Bronchial epithelial cell (primary cell): Measurements from ENCODE around the gene PPFIA3. TPM values are rescaled to one million over a fixed set of nuclear protein-coding genes. Genes with fewer than 3 reads are reported as not detected.

ENCODE experiments used
- DNase-seq: peaks from one replicate; pipeline ENCODE4 v3.0.0-alpha.2; 2010; ENCODE audit warnings: low read depth
- FAIRE-seq: peaks from 2 replicates; lab custom pipeline; 2011; peaks lifted over from hg19 to GRCh38; lab: Jason Lieb, UNC
- H3K27me3 ChIP-seq: 2 replicates; pipeline ENCODE4 v1.5.1; 2011; ENCODE audit warnings: low read length; ENCODE audit not compliant: control insufficient read depth, insufficient read depth
- H3K36me3 ChIP-seq: 2 replicates; pipeline ENCODE4 v1.5.1; 2011; ENCODE audit warnings: low read length; ENCODE audit not compliant: control insufficient read depth, insufficient read depth
- H3K4me3 ChIP-seq: 2 replicates; pipeline ENCODE4 v1.5.1; 2011; ENCODE audit warnings: mild to moderate bottlenecking, low read depth, low read length, control low read depth
- total RNA-seq: library from RNA; depleted of rRNA; stranded (reverse); fragments of >200 nt; gene quantifications from 2 replicates; pipeline ENCODE4 v1.2.1, GENCODE V29; 2014
- TF ChIP-seq, protein P1 (sequence below): IDR thresholded peaks from 2 replicates; pipeline ENCODE4 v1.5.1; 2011; ENCODE audit warnings: mild to moderate bottlenecking, moderate library complexity, low read length, control low read depth, inconsistent platforms; ENCODE audit not compliant: insufficient read depth, severe bottlenecking

The PPFIA3 gene
- total RNA-seq, 1 donor from 2014 or later = 1.3 TPM

DNA sequence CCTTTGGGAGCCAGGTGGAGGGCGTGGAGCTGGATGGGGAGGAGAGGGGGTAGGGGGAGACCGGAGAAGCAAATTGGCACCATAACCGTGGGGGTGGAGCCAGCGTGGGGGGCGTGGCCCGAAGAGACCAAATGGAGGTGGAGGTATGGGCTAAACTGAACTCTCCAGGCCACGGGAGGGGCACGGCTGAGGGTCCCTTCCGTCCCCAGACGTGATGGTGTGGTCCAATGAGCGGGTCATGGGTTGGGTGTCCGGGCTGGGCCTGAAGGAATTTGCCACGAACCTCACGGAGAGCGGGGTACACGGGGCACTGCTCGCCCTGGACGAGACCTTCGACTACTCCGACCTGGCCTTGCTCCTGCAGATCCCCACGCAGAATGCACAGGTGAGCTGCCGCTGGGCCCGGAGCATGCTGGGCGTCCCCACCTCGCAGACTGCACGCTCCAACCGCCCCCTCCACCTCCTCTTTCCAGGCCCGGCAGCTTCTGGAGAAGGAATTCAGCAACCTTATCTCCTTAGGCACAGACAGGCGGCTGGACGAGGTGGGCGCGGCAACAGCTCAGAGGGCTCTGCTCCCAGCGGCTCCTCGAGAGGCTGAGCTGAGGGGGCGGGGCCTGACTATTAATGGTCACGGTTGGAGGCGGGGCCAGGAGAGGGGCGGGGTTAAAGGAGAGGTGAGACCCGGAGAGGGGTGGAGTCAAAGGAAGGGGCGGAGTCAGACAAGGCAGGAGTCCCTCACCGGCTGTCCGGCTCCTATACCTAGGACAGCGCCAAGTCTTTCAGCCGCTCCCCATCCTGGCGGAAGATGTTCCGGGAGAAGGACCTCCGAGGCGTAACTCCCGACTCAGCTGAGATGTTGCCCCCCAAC is 29.7 kb downstream of the PPFIA3 start:
- Histone ChIP-seq H3K27me3 (no peaks in the 10 kb centered on the region), H3K4me3 (peak overlapping the region; percentile 67), H3K36me3 (no peaks in the 10 kb centered on the region)
- TF ChIP-seq, protein P1, sequence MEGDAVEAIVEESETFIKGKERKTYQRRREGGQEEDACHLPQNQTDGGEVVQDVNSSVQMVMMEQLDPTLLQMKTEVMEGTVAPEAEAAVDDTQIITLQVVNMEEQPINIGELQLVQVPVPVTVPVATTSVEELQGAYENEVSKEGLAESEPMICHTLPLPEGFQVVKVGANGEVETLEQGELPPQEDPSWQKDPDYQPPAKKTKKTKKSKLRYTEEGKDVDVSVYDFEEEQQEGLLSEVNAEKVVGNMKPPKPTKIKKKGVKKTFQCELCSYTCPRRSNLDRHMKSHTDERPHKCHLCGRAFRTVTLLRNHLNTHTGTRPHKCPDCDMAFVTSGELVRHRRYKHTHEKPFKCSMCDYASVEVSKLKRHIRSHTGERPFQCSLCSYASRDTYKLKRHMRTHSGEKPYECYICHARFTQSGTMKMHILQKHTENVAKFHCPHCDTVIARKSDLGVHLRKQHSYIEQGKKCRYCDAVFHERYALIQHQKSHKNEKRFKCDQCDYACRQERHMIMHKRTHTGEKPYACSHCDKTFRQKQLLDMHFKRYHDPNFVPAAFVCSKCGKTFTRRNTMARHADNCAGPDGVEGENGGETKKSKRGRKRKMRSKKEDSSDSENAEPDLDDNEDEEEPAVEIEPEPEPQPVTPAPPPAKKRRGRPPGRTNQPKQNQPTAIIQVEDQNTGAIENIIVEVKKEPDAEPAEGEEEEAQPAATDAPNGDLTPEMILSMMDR = no peak
- no peak for FAIRE-seq
- peak; percentile 88 for DNase-seq

DNA sequence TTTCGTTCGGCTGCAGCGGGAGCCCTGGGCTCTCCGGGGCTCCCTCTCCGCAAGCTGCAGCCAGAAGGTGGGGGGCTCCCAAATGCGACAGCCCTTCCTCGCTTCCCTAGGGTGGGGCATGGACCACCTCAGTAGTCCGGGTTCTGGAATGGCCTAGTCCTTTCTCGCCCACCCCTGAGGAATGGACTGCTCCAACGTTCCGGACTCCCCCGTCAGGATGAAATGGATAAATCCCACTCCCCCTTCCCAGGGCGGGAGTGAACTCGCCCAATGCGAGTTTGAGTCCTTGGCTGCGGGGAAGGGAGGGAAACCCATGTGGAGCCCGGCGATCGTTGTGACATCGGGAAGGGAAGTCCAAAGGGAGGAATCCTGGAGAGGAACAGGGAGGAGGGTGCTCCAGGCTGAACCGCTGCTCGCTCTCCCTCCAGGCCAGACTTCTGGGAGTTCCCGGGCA is 30.3 kb downstream of the PPFIA3 start:
- DNase-seq = peak; percentile 41
- peak overlapping the region; percentile 67 for H3K4me3 ChIP-seq
- no peaks in the 10 kb centered on the region for H3K36me3 ChIP-seq
- TF ChIP-seq, protein P1 = no peak
- no peaks in the 10 kb centered on the region for H3K27me3 ChIP-seq
- no peak for FAIRE-seq

DNA sequence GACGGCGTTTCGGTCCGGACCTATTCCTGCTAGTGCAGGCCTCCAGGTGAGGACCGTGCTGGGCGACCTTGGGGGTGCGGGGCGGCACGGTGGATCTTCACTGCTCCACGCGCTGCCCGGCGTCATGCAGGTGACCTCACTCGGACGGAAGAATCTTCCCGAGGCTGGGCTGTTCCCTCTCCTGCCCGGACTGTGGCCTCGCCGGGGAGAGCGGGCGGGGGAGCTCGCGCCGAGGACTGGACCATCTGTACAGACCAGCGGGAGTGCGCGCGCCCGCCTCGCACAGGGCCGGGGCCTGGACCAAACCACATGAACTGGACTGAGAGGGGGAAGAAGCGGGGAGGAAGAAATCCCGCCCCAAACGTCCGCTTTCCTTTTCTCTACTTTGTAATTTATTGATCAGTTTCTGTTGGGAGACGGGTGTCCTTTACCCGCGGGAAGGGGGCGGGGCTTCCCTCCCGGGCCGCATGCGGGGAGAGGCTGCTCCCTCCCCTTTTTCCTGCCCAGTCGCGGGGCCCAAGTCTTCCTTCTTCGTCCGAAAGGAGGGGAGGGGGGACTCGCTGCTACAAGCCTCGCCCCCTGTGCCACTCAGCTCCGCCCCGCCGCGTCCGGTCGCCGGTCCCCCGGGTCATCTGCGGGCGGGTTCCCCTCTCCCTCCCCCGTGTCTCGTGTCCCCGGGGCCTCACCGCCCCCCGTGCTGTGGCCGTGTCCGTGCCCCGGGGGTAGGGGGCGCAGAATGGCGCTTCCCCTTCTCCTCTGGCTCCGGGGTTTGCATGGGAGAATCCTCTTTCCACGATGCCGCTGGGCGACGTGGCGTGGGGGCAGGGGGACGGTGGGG is 31.0 kb downstream of the PPFIA3 start:
- FAIRE-seq = no peak
- TF ChIP-seq, protein P1 = no peak
- peak; percentile 33 for DNase-seq

DNA sequence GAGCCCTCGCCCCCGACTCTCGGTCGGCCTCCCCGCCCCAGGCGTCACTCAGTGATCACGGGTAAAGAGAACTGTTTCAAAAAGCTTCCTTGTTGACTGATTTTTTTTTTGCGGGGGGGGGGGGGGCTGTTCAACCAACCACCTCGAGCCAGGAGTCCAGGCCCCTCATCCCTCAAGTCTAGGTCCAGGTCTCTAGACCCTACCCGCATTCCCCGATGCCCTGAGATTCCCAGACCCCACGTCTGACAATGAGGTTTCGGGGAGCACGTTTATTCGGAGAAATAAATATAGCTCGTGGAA is 31.6 kb downstream of the PPFIA3 start:
- DNase-seq = no peak

More for the DNA sequence above, 31.0 kb downstream of the PPFIA3 start:
- Histone ChIP-seq H3K27me3 (no peaks in the 10 kb centered on the region), H3K4me3 (peak overlapping the region; percentile 67), H3K36me3 (no peaks in the 10 kb centered on the region)

DNA sequence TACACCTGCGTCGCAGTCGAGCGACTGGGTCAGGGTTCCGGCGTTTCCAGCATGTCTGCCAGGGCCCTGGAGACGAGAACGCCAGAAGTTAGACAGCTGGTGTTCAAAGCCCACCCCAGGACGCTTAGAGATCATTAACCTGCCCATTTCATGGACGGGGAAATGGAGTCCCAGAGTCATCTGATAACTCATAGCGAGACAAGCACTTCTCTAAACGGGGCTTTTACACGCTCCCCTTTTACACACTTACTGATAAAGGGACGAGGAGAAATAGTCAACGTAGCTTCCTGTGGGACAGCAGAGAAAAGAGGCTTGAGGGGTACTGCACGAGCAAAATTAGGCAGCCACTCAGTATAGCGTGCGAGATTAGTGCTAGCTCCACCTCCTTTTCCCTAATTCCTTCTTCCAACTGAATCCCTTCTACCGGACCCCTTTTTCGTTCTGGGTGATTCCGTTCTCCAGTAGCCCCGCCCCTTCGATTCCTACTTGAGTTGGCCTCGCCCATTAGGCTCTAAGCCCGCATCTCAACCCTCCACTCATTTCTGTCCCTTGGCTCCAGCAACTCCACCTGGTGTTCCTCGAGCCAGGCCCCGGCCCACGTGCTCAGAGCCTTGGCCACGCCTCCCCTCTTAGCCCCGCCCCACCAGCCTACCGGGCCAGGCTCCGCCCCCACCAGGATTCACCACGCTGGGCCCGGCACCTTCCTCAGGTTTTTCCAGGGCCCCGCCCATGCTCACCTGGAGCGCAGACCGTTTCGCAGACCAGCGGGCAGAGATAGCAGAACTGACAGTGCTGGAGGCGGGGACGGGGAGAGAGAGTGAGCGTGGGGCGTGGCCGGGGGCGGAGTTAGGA is 32.1 kb downstream of the PPFIA3 start:
- TF ChIP-seq, protein P1 = no peak
- no peaks in the 10 kb centered on the region for H3K27me3 ChIP-seq
- no peak for FAIRE-seq
- no peak overlapping the region for H3K4me3 ChIP-seq
- peak; percentile 87 for DNase-seq
- H3K36me3 ChIP-seq = no peaks in the 10 kb centered on the region

More for the DNA sequence above, 31.6 kb downstream of the PPFIA3 start:
- Histone ChIP-seq H3K36me3 (no peaks in the 10 kb centered on the region), H3K27me3 (no peaks in the 10 kb centered on the region), H3K4me3 (peak overlapping the region; percentile 67)
- TF ChIP-seq, protein P1 = no peak
- FAIRE-seq = no peak
